ENCODE measurements around the gene IGHMBP2. TPM values are rescaled to one million over a fixed set of nuclear protein-coding genes. Genes with fewer than 3 reads are reported as not detected.

The IGHMBP2 gene
- total RNA-seq, 4 donors from 2014 or later, result 10.2 to 18.4 (median 11.7) TPM

DNA sequence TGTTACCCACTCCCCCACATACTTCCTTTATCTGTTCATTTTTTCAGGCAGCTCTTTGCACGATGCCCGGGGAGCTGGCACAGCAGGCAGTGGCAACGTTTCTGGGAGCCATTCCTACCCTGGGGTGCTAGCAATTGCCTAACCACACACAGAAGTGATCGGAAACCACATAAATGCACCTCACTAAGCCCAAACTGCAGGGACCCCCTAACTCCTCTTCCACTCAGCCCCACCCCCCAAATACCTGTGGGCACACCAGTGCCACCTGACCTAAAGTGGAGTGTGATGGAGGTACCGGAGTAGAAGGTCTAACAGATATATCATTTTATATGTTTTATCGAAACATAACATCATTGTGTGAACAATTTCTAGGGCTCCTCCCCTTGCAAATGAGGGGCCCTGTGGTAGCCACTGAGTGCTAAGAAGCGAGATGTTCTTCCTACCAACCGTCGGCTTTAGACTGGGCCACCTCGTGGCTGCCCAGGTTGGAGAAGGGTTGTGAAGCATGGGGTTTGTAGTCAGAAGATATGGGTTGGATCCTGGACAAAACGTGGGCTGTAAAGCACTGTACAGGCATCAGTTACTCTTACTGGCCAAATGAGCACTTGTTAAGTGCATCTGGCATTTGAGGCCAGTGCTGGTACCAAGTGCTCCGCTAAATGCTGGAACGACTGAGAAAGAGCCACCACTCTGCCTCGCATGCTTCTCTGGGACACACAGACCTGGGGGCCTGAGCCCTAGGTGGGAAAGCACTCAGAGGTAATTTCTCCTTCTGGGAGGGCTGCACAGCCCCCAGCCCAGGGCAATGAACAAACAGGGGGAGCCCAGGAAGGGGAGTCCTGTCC is 74.3 kb downstream of the IGHMBP2 start:
- 77 to 78% methylated on average over 14 of the region's 14 CpGs for WGBS, 2 donors
- no peak overlapping the region for H3K27ac ChIP-seq
- intact Hi-C loops (cut with DNase I), result no loop called here
- H3K4me3 ChIP-seq (replicated peaks in 1 of 3), result no peak overlapping the region
- no peaks in the 10 kb centered on the region for H3K9me3 ChIP-seq
- H3K36me3 ChIP-seq, result no peaks in the 10 kb centered on the region
- DNase-seq, result no peak
- TF ChIP-seq, protein P1, sequence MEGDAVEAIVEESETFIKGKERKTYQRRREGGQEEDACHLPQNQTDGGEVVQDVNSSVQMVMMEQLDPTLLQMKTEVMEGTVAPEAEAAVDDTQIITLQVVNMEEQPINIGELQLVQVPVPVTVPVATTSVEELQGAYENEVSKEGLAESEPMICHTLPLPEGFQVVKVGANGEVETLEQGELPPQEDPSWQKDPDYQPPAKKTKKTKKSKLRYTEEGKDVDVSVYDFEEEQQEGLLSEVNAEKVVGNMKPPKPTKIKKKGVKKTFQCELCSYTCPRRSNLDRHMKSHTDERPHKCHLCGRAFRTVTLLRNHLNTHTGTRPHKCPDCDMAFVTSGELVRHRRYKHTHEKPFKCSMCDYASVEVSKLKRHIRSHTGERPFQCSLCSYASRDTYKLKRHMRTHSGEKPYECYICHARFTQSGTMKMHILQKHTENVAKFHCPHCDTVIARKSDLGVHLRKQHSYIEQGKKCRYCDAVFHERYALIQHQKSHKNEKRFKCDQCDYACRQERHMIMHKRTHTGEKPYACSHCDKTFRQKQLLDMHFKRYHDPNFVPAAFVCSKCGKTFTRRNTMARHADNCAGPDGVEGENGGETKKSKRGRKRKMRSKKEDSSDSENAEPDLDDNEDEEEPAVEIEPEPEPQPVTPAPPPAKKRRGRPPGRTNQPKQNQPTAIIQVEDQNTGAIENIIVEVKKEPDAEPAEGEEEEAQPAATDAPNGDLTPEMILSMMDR (IDR thresholded peaks at IDR 0.05), result no peak
- no peak for TF ChIP-seq POLR2A (IDR thresholded peaks at IDR 0.05)
- no peaks in the 10 kb centered on the region for H3K27me3 ChIP-seq
- H3K4me1 ChIP-seq, result no peaks in the 10 kb centered on the region

GRCh38 chr11:68978626-68978930 is 74.9 kb downstream of the IGHMBP2 start:
- TF ChIP-seq, protein P1 (IDR thresholded peaks at IDR 0.05), result no peak
- TF ChIP-seq POLR2A (IDR thresholded peaks at IDR 0.05), result no peak
- no peaks in the 10 kb centered on the region for H3K9me3 ChIP-seq
- H3K27me3 ChIP-seq, result no peaks in the 10 kb centered on the region
- no peak for DNase-seq
- H3K4me3 ChIP-seq (replicated peaks in 1 of 3), result no peak overlapping the region
- no peak overlapping the region for H3K27ac ChIP-seq
- H3K4me1 ChIP-seq, result no peaks in the 10 kb centered on the region
- intact Hi-C loops (cut with DNase I), result no loop called here
- WGBS, 2 donors, result 67 to 81% methylated on average over 5 of the region's 5 CpGs
- no peaks in the 10 kb centered on the region for H3K36me3 ChIP-seq

DNA sequence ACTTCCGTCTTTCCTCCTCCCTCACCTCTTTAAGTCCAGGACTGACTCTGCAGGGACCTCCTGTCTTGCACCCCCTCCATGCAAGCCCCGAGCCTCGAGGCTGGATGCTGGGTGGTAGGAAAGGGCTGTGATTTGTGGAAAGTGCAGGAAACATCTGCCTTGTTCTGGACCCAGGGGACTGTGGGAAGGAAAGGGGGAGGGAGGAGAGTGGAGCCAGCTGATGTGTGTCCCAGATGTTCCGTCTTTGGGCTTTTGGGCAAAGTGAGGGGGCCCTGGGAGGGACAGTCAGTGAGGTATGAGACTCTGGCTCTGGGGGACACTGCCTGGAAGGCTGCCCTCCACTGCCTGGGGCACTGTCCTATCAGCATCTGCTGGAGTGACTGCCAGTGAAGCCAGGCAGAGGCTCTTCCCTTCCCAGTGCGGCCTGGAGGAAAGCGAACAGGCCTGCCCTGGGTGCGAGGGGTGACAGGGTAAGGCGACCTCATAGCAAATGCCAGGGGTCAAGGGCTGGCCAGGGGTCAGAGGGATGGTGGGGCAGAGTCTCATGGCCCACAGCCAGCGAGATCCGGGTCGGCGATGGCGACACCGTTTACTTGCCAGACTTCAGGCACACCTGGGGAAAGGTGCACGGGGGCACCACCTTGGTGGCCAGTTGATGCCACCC is 75.4 kb downstream of the IGHMBP2 start:
- H3K27me3 ChIP-seq, result no peaks in the 10 kb centered on the region
- intact Hi-C loops (cut with DNase I), result no loop called here
- no peaks in the 10 kb centered on the region for H3K4me1 ChIP-seq
- H3K27ac ChIP-seq, result no peak overlapping the region
- H3K4me3 ChIP-seq (replicated peaks in 1 of 3), result no peak overlapping the region
- no peak for DNase-seq
- 72 to 76% methylated on average over 10 to 14 of the region's 15 CpGs for WGBS, 2 donors
- no peaks in the 10 kb centered on the region for H3K9me3 ChIP-seq
- no peaks in the 10 kb centered on the region for H3K36me3 ChIP-seq
- no peak for TF ChIP-seq POLR2A (IDR thresholded peaks at IDR 0.05)
- TF ChIP-seq, protein P1 (IDR thresholded peaks at IDR 0.05), result no peak

DNA sequence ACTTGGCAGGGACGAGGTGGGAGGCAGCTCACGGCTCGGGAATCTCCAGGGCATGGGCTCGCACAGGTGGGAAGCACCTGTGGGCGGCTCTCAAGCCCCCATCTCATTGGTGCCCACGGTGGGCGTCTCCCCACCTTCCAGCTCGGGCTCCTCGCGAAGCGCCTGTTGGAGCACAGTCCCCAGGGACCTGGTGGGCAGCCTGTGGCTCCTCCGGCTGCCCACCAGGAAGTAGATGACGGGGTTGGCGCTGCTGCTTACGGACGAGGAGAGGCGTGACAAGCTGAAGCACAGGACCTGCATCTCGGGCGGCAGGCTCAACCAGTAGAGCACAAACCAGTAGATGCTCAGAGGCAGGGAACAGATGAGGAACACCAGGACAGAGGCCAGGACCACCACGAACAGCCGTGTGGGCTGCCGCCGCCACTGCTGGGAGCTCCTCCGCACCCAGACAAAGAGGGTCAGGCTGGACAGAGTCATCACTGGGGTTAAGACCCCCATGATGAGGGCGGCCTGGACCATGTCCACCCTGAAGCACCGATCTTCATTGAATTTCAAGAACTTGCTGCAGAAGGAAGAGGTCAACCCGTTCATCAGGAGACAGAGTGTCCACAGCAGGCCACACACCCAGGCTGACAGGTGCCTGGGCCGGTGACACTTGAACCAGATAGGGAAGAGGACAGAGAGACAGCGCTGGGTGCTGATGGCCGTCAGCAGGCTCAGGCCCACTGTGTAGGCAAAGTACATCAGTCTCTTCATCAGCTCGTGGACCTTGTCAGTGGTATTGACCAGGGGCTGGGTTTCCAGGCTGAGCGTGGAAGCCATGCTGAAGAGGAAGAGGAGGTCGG is 76.5 kb downstream of the IGHMBP2 start:
- no peaks in the 10 kb centered on the region for H3K36me3 ChIP-seq
- WGBS, 2 donors, result 83 to 90% methylated on average over 28 to 33 of the region's 33 CpGs
- no peaks in the 10 kb centered on the region for H3K4me1 ChIP-seq
- no peak overlapping the region for H3K27ac ChIP-seq
- H3K4me3 ChIP-seq (replicated peaks in 1 of 3), result no peak overlapping the region
- DNase-seq, result no peak
- no peaks in the 10 kb centered on the region for H3K9me3 ChIP-seq
- no peak for TF ChIP-seq POLR2A (IDR thresholded peaks at IDR 0.05)
- TF ChIP-seq, protein P1 (IDR thresholded peaks at IDR 0.05), result no peak
- intact Hi-C loops (cut with DNase I), result no loop called here
- no peaks in the 10 kb centered on the region for H3K27me3 ChIP-seq
